ENCODE data around the gene THEM5.
A peak's percentile ranks its signal among the peaks of the same experiment; 100 is the strongest.

Gene THEM5

DNA sequence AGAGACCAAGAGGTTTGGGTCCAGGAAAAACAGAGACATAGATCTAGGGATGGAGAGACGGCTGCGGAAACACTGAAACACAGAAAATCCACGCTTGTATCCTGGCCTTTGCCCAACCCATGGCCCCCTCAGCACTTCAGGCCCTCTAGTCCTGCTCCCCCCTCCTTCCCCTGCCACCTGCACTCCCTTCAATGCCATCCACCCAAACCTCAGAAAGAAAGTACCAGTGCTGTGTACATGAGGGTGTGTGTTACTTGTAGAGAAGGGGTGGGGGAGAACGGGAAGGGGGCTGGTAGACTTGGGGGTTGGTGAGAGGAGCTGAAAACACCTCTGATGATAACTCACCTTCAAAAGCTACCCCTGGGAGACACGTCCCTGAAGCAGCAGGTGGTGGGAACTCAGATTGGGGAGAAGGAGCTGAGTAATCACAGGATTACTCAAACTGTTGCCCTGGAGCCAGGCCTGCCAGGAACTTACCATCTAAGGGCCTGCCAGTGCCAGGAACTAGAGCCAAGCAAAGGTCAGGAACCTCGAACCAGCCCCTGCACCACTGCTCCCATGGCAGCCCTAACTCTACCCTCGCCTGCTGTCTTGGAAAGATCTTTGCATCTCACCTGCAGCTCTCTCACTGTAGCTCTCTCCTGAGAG, 33.4 kb downstream of the THEM5 start:
- DNase-seq (ENCODE audit: low spot score): no peak

DNA sequence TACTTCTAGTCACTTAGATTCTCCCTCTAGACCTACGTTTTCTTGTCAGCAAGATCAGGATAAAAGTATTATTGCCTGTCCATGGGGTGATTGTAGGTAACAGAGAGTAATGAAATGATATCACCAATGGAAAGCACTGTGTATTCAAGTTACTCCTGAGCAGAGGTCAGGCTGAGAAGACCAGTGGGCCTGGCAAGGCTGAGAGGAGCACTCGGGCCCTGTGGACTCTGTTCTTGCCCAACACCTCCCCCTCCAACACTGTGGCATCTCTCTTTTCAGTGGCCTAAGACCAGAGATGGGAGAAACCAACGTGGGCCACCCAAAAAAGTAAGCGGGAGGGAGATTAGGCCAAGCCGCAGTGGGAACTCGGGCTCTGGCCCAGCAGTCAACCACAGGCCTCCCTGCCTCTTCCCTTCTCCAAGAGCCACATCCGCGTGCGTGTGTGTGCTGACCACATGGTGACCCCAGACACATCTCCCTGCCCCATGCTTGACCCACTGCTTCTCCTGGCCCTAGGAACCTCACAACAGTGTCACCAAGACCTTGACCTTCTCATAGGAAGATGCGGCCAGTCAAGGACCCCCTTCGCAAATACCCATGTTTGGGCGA, 34.2 kb downstream of the THEM5 start:
- no peak for DNase-seq (ENCODE audit: low spot score)

- peak; percentile 21 for DNase-seq (ENCODE audit: low spot score)
These were observed 36.2 kb downstream of the THEM5 start for GRCh38 chr1:151817353-151817730.

GRCh38 chr1:151816548-151817352, 36.8 kb downstream of the THEM5 start:
- DNase-seq (ENCODE audit: low spot score): no peak

- no peak for DNase-seq (ENCODE audit: low spot score)
These were observed 37.7 kb downstream of the THEM5 start for GRCh38 chr1:151815716-151816327.

DNA sequence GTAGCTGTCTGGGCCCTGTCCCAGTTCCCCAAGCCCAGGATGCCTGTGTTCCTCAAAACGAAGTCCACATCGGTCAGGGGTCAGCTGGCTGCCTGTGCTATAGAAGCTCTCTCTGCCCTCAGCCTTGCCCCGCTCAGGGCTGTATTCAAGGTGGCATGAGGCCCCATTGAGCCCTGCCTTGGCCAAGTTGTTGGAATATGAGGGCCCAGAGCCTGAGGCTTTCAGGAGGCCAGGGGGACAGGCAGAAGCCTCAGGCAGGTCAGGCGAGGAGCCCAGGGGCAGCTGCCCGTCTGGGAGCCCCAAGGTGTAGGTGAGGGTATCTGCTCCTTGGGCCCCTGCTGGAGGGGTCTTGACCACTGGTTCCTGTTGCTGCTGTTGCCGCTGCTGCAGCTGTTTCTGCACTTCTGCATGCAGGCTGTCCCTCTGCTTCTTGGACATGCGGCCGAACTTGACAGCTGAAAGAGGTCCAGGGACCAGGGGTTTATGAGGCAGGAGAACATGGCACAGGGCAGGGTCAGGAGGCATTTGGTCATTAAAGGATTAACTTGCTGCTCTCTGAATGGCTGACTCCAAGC, 38.5 kb downstream of the THEM5 start:
- no peak for DNase-seq (ENCODE audit: low spot score)

DNA sequence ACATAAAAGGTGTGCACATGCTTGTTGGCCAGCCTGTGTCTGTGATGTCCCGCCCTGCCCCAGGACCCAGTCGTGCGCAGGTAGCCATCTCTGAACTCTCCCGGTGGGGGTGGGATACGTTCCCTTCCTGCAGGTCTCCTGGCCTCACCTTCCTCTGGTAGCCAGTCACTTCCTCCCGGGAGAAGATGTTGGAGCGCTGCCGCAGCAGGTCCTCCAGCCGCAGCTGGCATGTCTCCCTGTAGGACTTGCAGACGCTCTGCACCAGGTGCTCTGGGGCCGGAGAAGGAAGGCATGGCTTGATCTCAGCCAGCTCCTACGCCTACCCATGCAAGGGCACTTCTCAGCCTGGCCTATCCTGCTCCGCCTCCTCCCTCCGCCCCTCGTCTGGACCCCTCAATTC, 39.1 kb downstream of the THEM5 start:
- DNase-seq (ENCODE audit: low spot score): no peak

GRCh38 chr1:151813271-151813977, 40.1 kb downstream of the THEM5 start:
- DNase-seq (ENCODE audit: low spot score): no peak

GRCh38 chr1:151811181-151811580, 42.3 kb downstream of the THEM5 start:
- DNase-seq (ENCODE audit: low spot score): no peak

DNA sequence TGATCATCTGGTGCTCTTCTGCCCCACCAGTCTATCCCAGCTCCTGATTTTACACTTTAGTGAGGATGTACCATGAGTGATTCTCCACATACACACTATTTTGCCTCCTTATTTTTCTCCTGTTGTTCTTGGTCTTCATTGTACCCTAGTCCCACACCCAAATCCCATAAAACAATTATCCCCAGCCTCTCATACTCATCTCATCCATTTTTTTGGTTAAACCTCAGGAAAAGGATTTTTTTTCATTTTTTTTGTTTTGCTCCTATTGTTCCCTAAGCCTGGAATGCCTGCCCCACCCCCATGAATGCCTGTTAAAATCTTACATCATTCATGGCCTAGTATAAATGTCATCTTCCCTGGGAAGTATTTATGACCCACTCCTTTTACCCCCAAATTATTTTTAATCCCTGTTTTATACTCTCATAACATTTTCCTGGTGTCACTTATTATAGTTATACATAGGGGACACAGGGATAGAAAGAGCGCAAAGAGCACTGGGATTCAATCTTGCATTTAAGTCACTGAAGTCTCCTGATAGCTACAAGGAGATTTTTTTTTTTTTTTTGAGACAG, 43.4 kb downstream of the THEM5 start:
- no peak for DNase-seq (ENCODE audit: low spot score)

DNA sequence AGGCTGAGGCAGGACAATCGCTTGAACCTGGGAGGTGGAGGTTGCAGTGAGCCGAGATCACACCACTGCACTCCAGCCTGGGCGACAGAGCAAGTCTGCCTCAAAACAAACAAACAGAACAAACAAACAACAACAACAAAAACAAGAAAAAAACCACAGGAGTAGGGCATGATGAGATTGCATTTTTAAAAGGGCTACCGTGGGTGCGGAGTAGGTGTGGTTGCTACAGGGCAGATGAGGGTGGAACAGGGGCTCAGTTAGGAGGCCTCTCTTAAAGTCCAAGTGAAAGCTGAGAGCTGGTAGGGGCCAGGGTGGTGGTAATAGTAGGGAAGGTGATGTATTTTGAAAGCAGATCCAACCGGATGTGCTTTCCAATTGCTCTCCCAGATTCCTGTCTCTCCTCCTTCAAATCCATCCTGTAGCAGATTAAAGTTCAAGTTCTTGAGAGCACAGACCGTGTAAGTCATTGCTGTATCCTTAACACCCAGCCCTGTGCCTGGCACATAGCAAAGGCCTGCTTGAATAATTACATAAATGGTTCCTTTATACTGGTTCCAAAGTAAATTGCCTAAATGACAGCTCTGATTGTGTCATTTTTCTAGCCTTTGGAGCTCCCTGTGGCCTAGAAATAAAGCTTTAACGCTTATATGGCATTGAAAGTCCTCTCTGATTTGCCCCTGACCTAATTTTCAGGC, 44.1 kb downstream of the THEM5 start:
- DNase-seq (ENCODE audit: low spot score): no peak

- no peak for DNase-seq (ENCODE audit: low spot score)
These were observed 45.7 kb downstream of the THEM5 start for GRCh38 chr1:151807766-151808165.

DNA sequence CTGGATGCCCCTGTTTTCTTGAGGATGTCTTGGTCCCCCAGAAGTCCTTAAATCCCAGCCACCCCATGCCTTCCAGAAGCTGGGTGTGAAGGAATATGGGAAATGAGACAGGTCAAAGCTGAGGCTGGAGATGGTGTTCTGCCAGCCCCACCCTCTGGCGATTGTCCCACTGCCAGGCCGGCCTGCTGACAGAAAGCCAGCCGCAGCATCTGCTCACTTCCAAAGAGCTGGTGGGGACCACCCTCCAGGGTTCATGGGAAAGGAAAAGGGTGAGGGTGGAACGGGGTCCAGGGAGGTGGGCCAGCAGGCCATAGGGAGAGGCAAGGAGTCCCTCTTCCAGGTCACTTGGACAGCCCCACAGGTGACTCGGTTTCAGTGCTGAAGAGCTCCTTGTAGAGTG, 46.4 kb downstream of the THEM5 start:
- DNase-seq (ENCODE audit: low spot score): no peak

GRCh38 chr1:151806170-151806569, 47.3 kb downstream of the THEM5 start:
- DNase-seq (ENCODE audit: low spot score): no peak

- no peak for DNase-seq (ENCODE audit: low spot score)
These were observed 48.3 kb downstream of the THEM5 start, which contains the start of gene LINGO4 for GRCh38 chr1:151805066-151805820. Gene LINGO4 (minus strand): TSS chr1:151805419. CDS start chr1:151802704, 2,715 bp downstream.

- no peak for DNase-seq (ENCODE audit: low spot score)
These were observed 49.6 kb downstream of the THEM5 start for GRCh38 chr1:151803915-151804314.

- DNase-seq (ENCODE audit: low spot score): no peak
These were observed 50.3 kb downstream of the THEM5 start for GRCh38 chr1:151803164-151803563.

- DNase-seq (ENCODE audit: low spot score): no peak
These were observed 51.1 kb downstream of the THEM5 start for GRCh38 chr1:151802372-151802771.

DNA sequence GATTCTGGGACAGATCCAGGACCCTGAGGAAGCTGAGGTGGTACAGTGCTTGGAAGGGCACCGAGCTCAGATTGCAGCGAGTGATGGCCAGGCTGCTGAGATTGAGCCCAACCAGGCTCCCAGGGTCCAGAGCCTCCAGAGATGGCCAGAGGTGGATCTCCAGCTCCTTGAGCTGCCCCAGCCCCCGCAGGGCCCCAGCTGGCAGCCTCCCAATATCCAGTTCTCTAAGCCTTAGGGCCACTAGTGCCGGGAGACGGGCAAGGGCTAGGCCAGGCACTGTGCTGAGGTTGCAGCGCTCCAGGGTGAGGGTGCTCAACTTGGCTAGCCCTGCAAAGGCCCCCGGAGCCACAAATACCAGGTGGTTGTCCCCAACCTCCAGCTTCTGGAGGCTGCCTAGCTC, 51.7 kb downstream of the THEM5 start:
- DNase-seq (ENCODE audit: low spot score): no peak

- no peak for DNase-seq (ENCODE audit: low spot score)
These were observed 52.1 kb downstream of the THEM5 start for GRCh38 chr1:151801310-151801820.

Data from NAMALWA (cell line).